PFSK-1 (cell line): Measurements from ENCODE around the gene TEX38.

Experiments used
- FOXP2 ChIP-seq: optimal IDR thresholded peaks from 2 replicates; pipeline ENCODE3; 2011; ENCODE audit warnings: borderline replicate concordance, control low read depth, inconsistent platforms; ENCODE audit not compliant: insufficient read depth; ENCODE audit errors: extremely low read length, extremely low read depth
- POLR2AphosphoS5 ChIP-seq: IDR thresholded peaks from 2 replicates; pipeline ENCODE4 v1.6.1; 2012; ENCODE audit warnings: low read depth, mild to moderate bottlenecking, control low read depth, low read length, moderate library complexity
- SIN3A ChIP-seq: IDR thresholded peaks from 2 replicates; pipeline ENCODE4 v1.6.1; 2012; ENCODE audit warnings: mild to moderate bottlenecking, low read length, moderate library complexity, borderline replicate concordance; ENCODE audit not compliant: insufficient read depth
- TAF1 ChIP-seq: IDR thresholded peaks from 2 replicates; pipeline ENCODE4 v1.6.1; 2012; ENCODE audit warnings: low read length, control low read depth, borderline replicate concordance; ENCODE audit not compliant: insufficient read depth
- TF ChIP-seq, protein P1 (sequence below), 2 experiments: IDR thresholded peaks; 2 replicates each; pipeline versions ENCODE4 v1.6.1 to v1.8.0; 2011 to 2012; ENCODE audit warnings: low read depth in 2 of 2, low read length in 2 of 2, control low read depth in 1 of 2, inconsistent platforms in 1 of 2, mild to moderate bottlenecking in 1 of 2, moderate library complexity in 1 of 2; ENCODE audit not compliant: insufficient read depth in 1 of 2

DNA sequence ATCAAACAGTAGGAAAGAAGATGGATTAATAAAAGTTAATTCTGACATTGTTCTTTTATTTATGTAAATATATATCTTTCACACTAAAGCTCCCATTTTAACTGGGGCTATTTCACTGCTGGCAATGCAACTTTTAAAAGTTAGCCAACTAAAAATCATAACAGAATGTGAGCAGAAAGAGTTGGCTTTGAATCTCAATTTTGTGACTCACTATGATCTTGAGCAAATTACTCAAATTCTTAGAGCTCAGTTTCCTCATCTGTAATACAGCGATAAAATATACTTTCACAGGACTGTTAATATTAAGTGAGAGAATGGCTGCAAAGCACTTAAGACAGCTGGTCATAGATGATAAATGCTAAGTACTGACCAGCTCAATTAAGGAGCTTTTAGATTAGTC lies 36.5 kb downstream of the TEX38 start:
- TF ChIP-seq SIN3A (no peak), TAF1 (no peak), FOXP2 (no peak), POLR2AphosphoS5 (no peak)
- TF ChIP-seq, protein P1, sequence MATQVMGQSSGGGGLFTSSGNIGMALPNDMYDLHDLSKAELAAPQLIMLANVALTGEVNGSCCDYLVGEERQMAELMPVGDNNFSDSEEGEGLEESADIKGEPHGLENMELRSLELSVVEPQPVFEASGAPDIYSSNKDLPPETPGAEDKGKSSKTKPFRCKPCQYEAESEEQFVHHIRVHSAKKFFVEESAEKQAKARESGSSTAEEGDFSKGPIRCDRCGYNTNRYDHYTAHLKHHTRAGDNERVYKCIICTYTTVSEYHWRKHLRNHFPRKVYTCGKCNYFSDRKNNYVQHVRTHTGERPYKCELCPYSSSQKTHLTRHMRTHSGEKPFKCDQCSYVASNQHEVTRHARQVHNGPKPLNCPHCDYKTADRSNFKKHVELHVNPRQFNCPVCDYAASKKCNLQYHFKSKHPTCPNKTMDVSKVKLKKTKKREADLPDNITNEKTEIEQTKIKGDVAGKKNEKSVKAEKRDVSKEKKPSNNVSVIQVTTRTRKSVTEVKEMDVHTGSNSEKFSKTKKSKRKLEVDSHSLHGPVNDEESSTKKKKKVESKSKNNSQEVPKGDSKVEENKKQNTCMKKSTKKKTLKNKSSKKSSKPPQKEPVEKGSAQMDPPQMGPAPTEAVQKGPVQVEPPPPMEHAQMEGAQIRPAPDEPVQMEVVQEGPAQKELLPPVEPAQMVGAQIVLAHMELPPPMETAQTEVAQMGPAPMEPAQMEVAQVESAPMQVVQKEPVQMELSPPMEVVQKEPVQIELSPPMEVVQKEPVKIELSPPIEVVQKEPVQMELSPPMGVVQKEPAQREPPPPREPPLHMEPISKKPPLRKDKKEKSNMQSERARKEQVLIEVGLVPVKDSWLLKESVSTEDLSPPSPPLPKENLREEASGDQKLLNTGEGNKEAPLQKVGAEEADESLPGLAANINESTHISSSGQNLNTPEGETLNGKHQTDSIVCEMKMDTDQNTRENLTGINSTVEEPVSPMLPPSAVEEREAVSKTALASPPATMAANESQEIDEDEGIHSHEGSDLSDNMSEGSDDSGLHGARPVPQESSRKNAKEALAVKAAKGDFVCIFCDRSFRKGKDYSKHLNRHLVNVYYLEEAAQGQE (IDR thresholded peaks at IDR 0.05; ENCODE audit: insufficient read depth in 1 of 2, low read depth in 2 of 2, low read length in 2 of 2) = no peak
